Measurements from ENCODE around the gene C2CD4C. TPM values are rescaled to one million over a fixed set of nuclear protein-coding genes. Genes with fewer than 3 reads are reported as not detected.

C2CD4C gene
- total and polyA plus RNA-seq, 2 experiments from 2014 or later = 2.1 to 12.5 TPM

- ATAC-seq (no peak), DNase-seq (ENCODE audit: low spot score) (no peak)
- no peaks in the 10 kb centered on the region for H3K79me2 ChIP-seq (replicated peaks; ENCODE audit: insufficient read depth)
- H3K4me1 ChIP-seq (ENCODE audit: insufficient read depth) = no peaks in the 10 kb centered on the region
- no peaks in the 10 kb centered on the region for H3K36me3 ChIP-seq (ENCODE audit: insufficient read depth)
- H3K27ac Mint-ChIP-seq = no peak overlapping the region
- H3K27me3 Mint-ChIP-seq (ENCODE audit: insufficient read depth, low read depth, poor library complexity) = peaks cover 6% of the 10 kb centered on the region
- no peak overlapping the region for H3K4me3 Mint-ChIP-seq
- no peak overlapping the region for H2AFZ ChIP-seq
- no peak overlapping the region for H3K4me3 ChIP-seq
- no peaks in the 10 kb centered on the region; the same call in 2 of the 3 replicates for H3K36me3 Mint-ChIP-seq (ENCODE audit: low read depth)
- H3K9me2 ChIP-seq (ENCODE audit: insufficient read depth) = no peaks in the 10 kb centered on the region
- no peaks in the 10 kb centered on the region for H4K20me1 ChIP-seq (replicated peaks; ENCODE audit: insufficient read depth)
- H3K9me3 Mint-ChIP-seq = peaks cover 17% of the 10 kb centered on the region; the same call in 2 of the 3 replicates
- no peaks in the 10 kb centered on the region for H3F3A ChIP-seq (replicated peaks; ENCODE audit: low read depth)
- H3K4me1 Mint-ChIP-seq = no peaks in the 10 kb centered on the region
- TF ChIP-seq EZH2phosphoT487 (IDR thresholded peaks at IDR 0.05; ENCODE audit: unreplicated experiment) = no peak
- no peak for TF ChIP-seq POLR2AphosphoS5 (IDR thresholded peaks at IDR 0.05; ENCODE audit: low read depth)
- TF ChIP-seq REST (IDR thresholded peaks at IDR 0.05; ENCODE audit: unreplicated experiment) = no peak
- no peak for TF ChIP-seq EZH2 (IDR thresholded peaks at IDR 0.05; ENCODE audit: low read depth, unreplicated experiment)
- no peak for TF ChIP-seq ZNF114 (CRISPR knock-in tag; IDR thresholded peaks at IDR 0.05)
- TF ChIP-seq STAT1 (IDR thresholded peaks at IDR 0.05; ENCODE audit: unreplicated experiment) = no peak
- TF ChIP-seq ETS1 (IDR thresholded peaks at IDR 0.05) = no peak
- TF ChIP-seq CREB1 (CRISPR knock-in tag; IDR thresholded peaks at IDR 0.05; ENCODE audit: low read depth) = no peak
- no peak for TF ChIP-seq JUNB (IDR thresholded peaks at IDR 0.05; ENCODE audit: unreplicated experiment)
- no peak for TF ChIP-seq NANOG (IDR thresholded peaks at IDR 0.05; ENCODE audit: borderline replicate concordance)
- TF ChIP-seq CTCF (conservative IDR thresholded peaks at IDR 0.05; ENCODE audit: low read depth in 2 of 2) = no peak
- no peak for TF ChIP-seq ZNF331 (CRISPR knock-in tag; IDR thresholded peaks at IDR 0.05; ENCODE audit: low read depth)
- no peak for TF ChIP-seq ZNF462 (CRISPR knock-in tag; IDR thresholded peaks at IDR 0.05)
- H3K27me3 ChIP-seq (ENCODE audit: insufficient read depth) = no peaks in the 10 kb centered on the region
- no peak overlapping the region for H3K27ac ChIP-seq (ENCODE audit: low read depth)
- H3K4me2 ChIP-seq = no peak overlapping the region
Measured at GRCh38 chr19:362683-363082, 46.3 kb downstream of the C2CD4C start.
